HG03439 (cell line): ENCODE data around the gene MAMDC2.

ENCODE experiments used
- ATAC-seq: cut with Tn5 transposase; IDR thresholded peaks from one replicate; pipeline ENCODE4 v1.9.1; 2021; ENCODE audit warnings: mild to moderate bottlenecking, moderate library complexity; ENCODE audit not compliant: unreplicated experiment

MAMDC2 gene

DNA sequence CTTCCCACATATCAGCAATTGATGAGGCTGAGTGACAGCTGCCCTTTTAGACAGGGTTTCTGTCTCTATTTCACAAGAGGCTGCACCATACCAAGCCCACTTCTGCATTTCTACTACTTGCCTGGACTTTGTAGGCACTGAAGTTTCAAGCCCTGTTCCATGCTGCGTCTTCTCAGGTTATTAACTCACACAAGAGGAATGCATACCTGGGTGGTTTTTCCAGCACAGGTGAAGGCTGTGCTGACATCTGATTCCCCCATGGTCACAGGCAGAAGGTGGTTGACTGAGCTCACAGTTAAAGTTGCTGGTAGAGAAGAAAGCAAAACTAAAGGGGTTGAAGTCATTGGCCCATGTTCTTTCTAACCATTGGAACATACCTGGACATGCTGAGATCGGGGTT lies 86.6 kb downstream of the MAMDC2 start:
- ATAC-seq: no peak

DNA sequence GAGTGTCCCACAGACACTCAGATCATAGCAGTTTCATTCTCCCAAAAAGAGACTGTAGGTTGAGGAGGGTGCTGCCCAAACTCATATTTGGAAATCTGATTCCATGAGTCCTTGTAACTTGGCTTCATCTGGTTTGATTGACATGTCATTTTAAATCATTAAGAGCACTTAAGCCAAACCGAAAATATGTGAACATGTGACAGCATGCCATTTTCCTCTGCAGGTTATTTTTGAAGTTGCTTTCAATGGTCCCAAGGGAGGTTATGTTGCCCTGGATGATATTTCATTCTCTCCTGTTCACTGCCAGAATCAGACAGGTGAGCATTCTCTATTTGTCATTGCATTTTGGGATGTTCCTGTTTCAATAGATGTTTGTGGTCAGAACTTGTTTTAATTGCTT lies 87.6 kb downstream of the MAMDC2 start:
- no peak for ATAC-seq

DNA sequence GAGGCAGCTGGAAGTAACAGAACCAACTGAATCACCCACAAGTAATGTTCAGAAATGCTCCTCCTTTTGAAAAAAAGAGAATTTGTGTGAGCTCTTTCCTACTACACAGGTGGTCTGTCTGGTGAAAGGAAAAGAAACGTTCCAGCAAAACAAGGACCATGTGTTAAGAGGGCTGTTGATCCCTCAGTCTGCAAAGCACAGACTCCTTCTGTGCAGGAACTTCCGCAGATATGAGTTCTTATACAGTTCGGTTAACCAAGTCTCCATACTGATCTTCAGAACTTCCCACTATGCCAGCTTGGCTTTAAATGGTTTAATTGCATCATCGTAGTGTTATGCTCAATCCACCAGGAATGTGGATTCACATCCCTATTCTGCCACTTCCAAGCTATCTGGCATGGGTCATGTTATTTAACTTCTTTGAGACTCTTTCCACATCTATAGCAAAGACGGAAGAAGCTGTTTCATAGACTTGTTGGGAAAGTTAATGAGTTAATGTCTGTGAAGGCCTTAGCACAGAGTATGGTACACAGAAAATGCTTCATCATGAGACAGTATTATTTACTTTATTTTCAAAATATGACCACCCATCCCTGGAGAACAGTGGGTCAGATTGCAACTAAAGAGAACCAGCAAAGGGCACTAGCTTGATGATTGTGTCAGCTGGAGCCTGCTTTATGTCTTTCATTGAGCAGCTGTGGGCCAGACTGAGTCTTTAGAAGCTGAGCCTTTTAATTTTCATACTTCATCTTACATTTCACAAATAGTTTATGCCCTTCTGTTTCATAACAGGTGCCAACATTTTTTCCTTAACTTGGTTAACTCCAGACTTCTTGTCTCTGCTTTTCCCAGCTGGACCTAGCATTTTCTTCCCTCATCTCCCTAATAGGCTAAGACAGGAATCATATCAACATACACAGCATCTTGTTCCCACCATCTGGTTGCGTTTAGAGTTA lies 89.9 kb downstream of the MAMDC2 start:
- ATAC-seq: no peak

DNA sequence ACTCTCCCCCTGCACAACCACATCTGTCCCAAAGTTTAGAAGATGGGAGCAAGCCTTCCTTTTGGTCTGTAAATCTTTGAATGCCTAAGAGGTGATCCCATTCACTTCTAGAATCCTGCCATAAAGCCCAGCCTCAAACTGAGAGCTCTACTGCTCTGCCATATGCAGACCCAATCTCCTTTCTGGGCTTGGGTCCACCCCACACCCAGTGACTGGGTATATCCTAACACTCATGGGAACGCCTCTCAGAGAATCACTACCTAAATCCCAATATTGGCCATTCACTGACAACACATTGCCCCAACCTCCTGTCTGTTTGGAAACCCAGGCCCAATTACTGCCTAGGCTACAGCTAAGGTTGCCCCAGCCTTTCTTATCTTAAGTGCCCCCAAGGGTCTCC lies 90.7 kb downstream of the MAMDC2 start:
- no peak for ATAC-seq

DNA sequence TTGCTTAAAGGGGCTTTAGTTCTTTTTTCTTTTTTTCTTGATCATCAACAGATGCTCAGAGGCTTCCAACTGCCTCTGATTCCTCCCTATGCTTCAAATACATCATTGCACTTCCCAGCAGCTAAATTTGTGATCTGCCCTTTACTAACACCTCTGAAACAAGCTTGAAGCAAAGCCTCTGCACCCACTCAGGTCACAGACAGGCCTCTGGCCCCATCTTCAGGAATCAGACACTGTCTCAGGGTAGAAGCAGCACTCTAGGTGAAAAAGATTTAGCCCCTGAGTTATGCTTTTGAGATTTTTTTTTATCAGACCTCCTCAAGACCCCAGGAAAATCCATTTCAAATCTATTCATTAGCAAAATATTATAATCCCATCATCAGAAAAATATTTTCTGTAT lies 91.5 kb downstream of the MAMDC2 start:
- no peak for ATAC-seq

DNA sequence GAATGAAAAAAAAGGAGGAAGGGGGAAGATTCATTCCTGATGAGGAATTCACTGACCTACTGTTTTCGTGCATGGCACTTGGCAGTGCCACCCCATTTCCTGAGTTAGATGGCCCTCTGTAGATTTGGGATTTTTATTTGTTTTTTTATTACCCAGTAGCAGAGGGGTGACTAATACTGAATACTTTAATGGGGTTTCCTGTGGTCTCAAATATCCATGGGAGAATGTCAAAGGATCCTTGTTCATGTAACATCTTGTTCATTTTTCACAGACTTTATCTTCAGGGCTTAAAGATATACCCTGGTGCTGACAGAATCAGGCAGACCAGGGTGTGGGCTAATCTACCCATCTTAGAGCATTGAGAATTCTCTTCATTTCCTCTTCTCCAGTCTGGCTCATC lies 93.0 kb downstream of the MAMDC2 start:
- ATAC-seq: no peak

DNA sequence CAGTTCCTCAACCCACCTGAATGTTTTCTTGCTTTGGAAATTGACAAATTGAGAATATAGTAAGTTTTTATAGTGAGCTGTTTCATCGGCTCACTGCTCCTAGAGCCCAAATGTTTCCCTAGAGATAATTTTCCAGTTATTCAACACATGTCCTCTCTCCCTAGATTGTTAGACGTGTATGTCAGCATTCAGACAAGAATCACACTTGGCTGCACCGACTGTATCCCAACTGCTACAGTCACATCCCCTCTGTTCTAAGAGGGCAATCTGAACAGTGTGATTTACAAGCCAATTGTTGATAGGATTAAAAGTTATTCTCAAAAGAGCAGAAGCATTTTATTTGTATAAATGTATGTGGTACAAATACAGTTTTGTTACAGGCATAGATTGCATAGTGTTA lies 93.9 kb downstream of the MAMDC2 start:
- no peak for ATAC-seq

DNA sequence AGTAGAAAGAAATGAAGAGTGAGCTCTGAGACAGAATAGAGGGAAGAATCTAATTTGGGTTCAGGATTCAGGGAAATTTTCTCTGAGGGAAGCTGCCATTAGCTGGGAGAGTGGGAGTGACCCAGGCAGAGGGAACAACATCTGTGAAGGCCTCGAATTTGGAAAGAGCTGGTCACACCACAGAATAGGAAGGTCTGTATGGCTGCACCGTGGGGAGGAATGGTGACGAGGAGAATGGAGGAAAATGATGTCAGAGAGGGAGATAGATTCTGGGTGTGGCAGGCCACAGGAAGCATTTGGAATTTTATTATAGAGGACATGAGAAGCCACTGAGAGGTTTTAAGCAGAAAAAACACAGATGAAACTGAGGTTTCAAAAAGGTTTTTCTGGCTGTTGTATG lies 98.5 kb downstream of the MAMDC2 start:
- no peak for ATAC-seq

DNA sequence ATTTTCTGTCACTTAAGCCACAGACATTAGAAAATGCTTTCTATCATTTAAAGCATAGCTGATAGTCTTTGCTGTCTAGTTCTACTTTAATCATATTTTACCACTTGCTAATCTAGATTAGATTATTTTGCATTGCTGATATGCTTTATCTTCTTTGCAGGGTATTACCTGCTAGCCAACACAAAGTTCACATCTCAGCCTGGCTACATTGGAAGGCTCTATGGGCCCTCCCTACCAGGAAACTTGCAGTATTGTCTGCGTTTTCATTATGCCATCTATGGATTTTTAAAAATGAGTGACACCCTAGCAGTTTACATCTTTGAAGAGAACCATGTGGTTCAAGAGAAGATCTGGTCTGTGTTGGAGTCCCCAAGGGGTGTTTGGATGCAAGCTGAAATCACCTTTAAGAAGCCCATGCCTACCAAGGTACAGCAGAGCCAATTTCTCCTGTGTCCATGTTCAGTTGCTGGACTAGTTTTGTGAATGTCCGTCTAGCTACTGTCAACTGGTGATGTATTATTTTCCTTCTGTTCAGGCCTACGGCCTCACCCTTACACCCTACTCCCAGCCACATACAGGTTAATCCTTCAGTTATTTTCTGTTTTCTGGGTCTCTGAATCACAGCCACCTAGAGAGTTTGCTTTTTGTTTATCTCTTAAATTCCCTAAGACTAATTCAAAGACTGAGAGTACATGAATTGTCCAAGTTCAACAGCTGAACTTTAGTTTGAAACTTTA lies 99.9 kb downstream of the MAMDC2 start:
- no peak for ATAC-seq

DNA sequence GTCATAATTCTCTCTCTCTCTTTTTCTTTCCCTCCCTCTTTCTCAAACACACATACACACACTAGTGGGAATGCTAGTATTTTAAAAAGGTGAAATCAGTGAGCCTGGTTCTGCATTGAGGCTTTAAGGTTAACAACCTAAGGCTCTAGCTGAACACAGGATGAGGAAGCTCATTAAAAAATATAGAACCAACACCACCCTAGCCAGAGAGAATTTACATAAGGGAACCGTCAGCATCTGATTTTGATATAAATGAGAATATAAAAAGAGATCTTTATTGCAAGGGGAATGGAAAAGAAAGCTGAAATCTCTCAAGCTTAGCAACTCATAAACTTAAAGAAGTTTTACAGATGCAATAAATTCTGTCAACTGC lies 100.5 kb downstream of the MAMDC2 start:
- no peak for ATAC-seq

DNA sequence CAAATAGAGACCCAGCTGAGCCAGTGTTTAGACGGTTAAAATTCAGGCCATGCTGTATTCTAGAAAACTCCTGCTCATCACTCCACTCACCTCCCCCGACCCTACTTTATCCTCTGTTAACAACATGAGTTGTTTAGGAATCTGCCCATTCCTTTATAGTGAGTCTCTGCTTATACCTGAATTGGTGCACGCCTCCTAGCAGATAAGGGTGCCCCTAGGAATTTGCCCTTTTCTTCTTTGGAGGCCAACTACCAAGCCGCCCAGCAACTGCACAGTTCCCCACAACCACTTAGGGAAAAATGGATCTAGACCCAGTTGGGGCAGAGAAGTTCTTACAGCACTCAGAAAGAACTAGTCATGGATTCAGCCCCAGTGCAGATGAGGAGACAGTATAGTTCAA lies 102.3 kb downstream of the MAMDC2 start:
- no peak for ATAC-seq

DNA sequence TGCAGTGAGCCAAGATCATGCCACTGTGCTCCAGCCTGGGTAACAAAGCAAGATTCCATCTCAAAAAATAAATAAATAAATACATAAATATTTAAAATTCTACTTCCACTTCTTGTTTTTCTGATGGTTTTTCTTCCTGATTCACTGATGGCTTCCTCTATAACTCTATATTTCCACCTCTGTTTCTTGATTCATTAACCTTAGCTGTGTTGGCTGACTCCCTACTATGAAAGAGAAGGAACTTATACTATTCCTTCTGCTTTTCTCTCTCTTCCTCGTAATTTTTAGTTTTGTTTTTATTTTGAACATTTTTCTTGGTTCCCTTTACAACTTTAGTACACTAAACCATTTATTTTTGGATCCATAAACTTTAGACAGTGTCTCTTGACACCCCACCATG lies 103.5 kb downstream of the MAMDC2 start:
- no peak for ATAC-seq

DNA sequence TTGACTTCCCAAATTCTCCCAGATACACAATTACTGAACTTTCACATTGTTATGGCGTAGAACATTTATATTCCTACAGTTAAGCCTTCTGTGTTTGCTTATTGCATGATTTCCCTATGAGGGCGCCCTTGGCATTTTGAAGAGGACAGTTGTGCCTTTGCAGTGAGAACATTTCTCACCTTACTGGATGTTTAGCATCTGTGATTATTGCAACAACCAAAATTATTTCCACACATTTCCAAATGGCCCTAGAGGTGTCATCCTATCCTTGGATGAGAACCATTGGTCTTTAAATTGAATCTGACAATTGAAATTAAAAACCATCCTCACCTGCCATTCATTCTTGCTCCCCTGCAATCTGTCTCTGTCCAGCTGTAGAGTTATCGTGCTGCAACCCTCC lies 104.0 kb downstream of the MAMDC2 start:
- ATAC-seq: no peak

DNA sequence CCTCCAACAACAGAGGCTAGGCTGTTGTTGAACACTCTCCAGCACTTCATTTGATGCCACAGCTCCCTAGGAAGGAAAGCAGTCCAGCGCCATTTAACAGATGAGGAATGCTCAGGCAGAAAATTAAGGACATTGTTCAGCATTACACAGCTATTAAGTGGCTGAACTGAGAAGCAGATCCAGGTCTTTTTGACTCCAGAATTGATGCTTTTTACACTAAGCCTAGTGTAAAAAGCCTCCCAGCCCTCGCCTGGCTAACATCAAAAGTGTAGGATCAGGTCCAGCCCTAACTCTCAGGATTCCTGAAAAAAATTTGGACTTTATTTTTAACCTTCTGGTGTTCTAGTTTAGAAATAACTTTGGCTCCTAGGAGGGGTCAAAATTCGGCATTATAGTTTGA lies 108.7 kb downstream of the MAMDC2 start:
- no peak for ATAC-seq

DNA sequence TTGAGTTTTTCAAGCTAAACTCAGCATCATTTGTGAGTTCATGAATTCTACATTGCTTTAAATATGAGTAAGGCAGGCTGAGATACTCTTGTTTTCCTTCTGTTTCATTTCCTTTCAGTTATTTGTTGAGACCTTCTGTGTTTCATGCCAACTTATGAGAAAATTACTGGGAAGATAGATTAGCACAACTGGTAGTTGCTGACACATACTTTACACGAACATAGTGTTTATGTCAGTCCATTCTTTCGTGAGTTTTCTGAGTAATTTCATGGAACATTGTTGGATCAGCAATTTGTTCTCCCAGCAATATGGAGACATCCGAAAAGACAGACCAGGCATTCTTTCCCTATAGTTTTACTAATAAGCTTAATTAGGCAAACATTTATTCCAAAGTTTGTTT lies 113.1 kb downstream of the MAMDC2 start:
- ATAC-seq: no peak

DNA sequence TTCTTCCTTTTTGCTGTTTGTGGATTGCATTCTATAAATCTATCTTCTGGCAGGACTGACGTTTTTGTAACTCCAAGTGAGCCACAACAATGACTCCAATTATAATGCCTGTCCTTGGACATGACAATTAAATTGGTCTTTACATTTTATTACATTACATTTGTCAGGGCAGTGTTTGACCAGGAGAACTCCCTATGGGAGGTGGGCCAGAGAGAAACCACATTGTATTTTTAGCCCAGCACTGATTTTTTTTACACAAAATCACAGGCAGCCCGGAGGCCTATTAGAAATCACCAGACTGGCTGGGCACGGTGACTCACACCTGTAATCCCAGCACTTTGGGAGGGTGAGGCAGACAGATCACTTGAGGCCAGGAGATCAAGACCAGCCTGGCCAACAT lies 116.0 kb downstream of the MAMDC2 start:
- ATAC-seq: no peak

DNA sequence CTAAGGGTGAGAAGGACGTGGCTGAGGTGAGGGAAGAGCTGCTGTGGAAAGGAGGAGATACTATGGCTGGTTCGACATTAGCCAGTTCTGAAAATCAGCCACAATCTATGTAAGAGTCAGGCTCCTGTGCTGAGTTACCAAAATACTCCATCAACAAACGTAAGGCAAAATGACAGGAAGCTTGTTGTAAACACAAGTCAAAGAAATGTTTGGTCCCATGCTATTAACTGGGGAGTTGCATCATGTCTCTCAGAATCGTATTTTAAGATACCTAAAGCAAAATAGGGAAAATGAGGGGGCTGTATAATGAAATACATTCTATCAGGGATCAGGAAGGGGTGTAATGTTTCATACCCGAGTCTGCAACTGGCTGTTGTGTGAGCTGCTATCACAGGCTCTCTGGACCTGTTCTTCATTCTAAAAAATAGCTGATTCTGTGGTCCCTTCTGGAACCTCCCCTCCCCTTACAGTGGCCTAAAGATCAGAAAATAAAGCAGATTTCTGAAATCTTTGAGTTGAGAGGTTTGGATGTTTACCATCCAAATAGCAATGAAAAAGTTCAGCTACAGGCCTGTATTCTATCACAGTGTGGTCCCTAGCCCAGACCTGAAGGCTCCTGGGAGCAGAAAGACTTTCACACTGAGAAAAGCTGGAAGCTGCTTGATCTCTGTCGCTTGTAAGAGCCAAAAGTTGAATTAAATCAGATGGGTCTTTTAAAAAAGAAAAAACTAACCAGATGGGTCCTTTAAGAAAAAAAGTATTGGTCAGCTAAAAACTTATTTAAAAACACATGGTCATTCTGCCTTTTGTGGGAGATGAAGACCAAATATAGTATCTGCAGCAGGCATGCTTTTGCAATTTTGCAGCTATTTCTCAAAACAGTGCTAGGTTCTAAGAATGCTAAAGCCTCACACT lies 117.3 kb downstream of the MAMDC2 start:
- ATAC-seq: no peak

DNA sequence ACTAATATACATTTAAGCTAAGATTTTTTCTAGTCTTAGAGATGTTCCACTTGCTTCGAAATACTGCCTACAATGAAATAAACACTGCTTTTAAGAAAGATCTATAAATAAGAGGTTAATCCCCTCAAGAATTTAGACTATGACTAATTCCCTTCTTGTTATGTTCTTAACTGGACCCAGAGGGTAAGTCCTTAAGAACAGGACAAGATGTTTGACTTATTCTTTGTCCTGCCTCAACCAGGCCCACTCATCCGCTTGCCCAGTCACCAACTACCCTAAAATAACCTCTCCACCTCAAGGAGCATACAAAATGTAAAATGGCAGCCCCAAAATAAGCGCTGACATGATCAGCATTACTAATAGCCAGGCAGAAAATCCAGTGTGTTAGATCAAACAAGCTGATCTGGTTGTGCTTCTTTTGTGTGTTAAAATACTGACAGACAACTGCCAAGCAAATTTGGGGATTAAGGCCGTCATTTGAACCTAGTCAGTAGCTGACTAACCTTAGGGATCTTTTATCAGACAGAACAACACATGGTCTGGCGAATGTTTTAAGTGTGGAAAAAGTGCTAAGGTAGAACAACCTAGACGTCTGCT lies 121.5 kb downstream of the MAMDC2 start:
- no peak for ATAC-seq

DNA sequence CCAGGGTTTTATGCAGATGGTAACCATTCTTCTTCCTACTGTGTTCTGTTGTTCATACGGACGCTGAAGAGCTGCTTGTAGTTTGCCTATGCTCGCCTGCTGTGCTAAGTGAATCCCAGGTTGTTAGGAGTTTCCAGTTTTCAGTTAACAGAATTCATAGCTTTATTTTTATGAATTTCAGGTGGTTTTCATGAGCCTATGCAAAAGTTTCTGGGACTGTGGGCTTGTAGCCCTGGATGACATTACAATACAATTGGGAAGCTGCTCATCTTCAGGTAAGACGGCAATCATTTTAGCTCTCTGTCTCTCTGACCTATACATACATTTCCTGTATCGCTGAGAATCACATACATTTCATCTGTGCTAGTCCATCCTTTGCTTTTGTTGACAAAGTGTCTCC lies 124.9 kb downstream of the MAMDC2 start:
- no peak for ATAC-seq

DNA sequence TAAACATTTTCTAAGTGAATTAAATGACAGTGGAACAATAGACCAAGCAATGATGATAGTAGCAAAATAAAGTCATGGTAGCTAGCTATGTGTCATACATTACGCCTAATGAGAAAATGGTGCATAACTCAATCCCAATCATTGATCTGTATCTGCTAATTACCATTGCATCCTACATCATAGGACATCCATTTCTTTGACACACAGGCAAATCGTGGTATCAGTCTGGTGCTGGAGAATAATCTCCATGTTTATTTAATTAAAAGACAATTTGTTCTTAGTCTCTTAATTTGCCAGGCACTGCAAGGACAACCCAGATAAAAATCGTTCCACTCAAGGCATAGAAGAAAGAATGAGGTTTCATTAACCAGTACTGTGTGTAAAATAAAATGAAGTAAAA lies 125.6 kb downstream of the MAMDC2 start:
- ATAC-seq: no peak
